GM12801 (cell line): ENCODE results near the gene CELA2A.

Experiments used
- CTCF ChIP-seq: IDR thresholded peaks from one replicate; pipeline ENCODE4 v1.5.1; 2011; ENCODE audit warnings: control low read depth; ENCODE audit not compliant: insufficient read length; ENCODE audit errors: extremely low read depth

Gene CELA2A

GRCh38 chr1:15426492-15427279 lies 29.8 kb upstream of the CELA2A start:
- no peak for TF ChIP-seq CTCF

- TF ChIP-seq CTCF, result no peak
Measured at GRCh38 chr1:15427280-15427666, 29.3 kb upstream of the CELA2A start.

- no peak for TF ChIP-seq CTCF
Measured at GRCh38 chr1:15428815-15429435, 27.6 kb upstream of the CELA2A start.

- TF ChIP-seq CTCF, result no peak
Measured at GRCh38 chr1:15429701-15430149, 26.8 kb upstream of the CELA2A start.

- TF ChIP-seq CTCF, result peak; percentile 8
Measured at GRCh38 chr1:15430787-15431570, 25.6 kb upstream of the CELA2A start.

- TF ChIP-seq CTCF, result no peak
Measured at GRCh38 chr1:15431571-15431948, 25.0 kb upstream of the CELA2A start.

GRCh38 chr1:15432324-15432723 lies 24.2 kb upstream of the CELA2A start:
- no peak for TF ChIP-seq CTCF
